B cell (primary cell): ENCODE measurements around the gene AKR1C3.

Experiments used
- CTCF ChIP-seq: fragments of 200-600 bp; IDR thresholded peaks from one replicate; pipeline ENCODE4 v1.8.0; 2022; ENCODE audit warnings: antibody characterized with exemption, mild to moderate bottlenecking
- EZH2 ChIP-seq: IDR thresholded peaks from 2 replicates; pipeline ENCODE4 v1.6.1; 2012; ENCODE audit warnings: borderline replicate concordance, low read depth, mild to moderate bottlenecking, moderate library complexity, low read length; ENCODE audit not compliant: insufficient read depth, poor library complexity, severe bottlenecking

GRCh38 chr10:5068274-5068984 lies 25.8 kb upstream of the AKR1C3 start:
- TF ChIP-seq EZH2 (no peak), CTCF (no peak)
